ENCODE measurements around the gene CDHR2. TPM values are rescaled to one million over a fixed set of nuclear protein-coding genes. Genes with fewer than 3 reads are reported as not detected.
A peak's percentile ranks its signal among the peaks of the same experiment; 100 is the strongest.

Gene CDHR2
- total RNA-seq (2021) (0.44 to 1.1 TPM (median 0.63 TPM) in 3 replicates), Bru-seq, nascent RNA (percentile 37 among the genes with signal in this experiment)
- long read RNA-seq, experiment 1, partial matches to known transcripts: 0 of 2 reads
- long read RNA-seq, experiment 1, other reads (novel, unspliced or antisense): 2 of 2 reads
- long read RNA-seq, experiment 2: 0 reads
- long read RNA-seq, experiment 3: 0 reads

- peak; percentile 11; the same call in 1 of the 2 replicates for ATAC-seq
- TF ChIP-seq, protein P1, sequence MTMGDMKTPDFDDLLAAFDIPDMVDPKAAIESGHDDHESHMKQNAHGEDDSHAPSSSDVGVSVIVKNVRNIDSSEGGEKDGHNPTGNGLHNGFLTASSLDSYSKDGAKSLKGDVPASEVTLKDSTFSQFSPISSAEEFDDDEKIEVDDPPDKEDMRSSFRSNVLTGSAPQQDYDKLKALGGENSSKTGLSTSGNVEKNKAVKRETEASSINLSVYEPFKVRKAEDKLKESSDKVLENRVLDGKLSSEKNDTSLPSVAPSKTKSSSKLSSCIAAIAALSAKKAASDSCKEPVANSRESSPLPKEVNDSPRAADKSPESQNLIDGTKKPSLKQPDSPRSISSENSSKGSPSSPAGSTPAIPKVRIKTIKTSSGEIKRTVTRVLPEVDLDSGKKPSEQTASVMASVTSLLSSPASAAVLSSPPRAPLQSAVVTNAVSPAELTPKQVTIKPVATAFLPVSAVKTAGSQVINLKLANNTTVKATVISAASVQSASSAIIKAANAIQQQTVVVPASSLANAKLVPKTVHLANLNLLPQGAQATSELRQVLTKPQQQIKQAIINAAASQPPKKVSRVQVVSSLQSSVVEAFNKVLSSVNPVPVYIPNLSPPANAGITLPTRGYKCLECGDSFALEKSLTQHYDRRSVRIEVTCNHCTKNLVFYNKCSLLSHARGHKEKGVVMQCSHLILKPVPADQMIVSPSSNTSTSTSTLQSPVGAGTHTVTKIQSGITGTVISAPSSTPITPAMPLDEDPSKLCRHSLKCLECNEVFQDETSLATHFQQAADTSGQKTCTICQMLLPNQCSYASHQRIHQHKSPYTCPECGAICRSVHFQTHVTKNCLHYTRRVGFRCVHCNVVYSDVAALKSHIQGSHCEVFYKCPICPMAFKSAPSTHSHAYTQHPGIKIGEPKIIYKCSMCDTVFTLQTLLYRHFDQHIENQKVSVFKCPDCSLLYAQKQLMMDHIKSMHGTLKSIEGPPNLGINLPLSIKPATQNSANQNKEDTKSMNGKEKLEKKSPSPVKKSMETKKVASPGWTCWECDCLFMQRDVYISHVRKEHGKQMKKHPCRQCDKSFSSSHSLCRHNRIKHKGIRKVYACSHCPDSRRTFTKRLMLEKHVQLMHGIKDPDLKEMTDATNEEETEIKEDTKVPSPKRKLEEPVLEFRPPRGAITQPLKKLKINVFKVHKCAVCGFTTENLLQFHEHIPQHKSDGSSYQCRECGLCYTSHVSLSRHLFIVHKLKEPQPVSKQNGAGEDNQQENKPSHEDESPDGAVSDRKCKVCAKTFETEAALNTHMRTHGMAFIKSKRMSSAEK (CRISPR knock-in tag; IDR thresholded peaks at IDR 0.05; ENCODE audit: borderline replicate concordance): no peak
- TF ChIP-seq, protein P2, sequence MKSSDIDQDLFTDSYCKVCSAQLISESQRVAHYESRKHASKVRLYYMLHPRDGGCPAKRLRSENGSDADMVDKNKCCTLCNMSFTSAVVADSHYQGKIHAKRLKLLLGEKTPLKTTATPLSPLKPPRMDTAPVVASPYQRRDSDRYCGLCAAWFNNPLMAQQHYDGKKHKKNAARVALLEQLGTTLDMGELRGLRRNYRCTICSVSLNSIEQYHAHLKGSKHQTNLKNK (CRISPR knock-in tag; IDR thresholded peaks at IDR 0.05): no peak
- TF ChIP-seq NFE2L1 (CRISPR knock-in tag; IDR thresholded peaks at IDR 0.05) (no peak), IRF2 (CRISPR knock-in tag; IDR thresholded peaks at IDR 0.05; ENCODE audit: borderline replicate concordance, low read depth) (no peak), ZNF263 (CRISPR knock-in tag; IDR thresholded peaks at IDR 0.05; ENCODE audit: low read depth) (no peak), TCF7 (CRISPR knock-in tag; IDR thresholded peaks at IDR 0.05; ENCODE audit: low read depth) (no peak), NR2C2 (CRISPR knock-in tag; IDR thresholded peaks at IDR 0.05) (no peak), ZNF671 (CRISPR knock-in tag; IDR thresholded peaks at IDR 0.05) (no peak), RELA (CRISPR knock-in tag; IDR thresholded peaks at IDR 0.05; ENCODE audit: borderline replicate concordance) (no peak), SP1 (CRISPR knock-in tag; conservative IDR thresholded peaks at IDR 0.05) (no peak), TEAD1 (CRISPR knock-in tag; IDR thresholded peaks at IDR 0.05) (no peak)
- TF ChIP-seq, protein P3, sequence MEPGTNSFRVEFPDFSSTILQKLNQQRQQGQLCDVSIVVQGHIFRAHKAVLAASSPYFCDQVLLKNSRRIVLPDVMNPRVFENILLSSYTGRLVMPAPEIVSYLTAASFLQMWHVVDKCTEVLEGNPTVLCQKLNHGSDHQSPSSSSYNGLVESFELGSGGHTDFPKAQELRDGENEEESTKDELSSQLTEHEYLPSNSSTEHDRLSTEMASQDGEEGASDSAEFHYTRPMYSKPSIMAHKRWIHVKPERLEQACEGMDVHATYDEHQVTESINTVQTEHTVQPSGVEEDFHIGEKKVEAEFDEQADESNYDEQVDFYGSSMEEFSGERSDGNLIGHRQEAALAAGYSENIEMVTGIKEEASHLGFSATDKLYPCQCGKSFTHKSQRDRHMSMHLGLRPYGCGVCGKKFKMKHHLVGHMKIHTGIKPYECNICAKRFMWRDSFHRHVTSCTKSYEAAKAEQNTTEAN (CRISPR knock-in tag; IDR thresholded peaks at IDR 0.05): no peak
- TF ChIP-seq, protein P4, sequence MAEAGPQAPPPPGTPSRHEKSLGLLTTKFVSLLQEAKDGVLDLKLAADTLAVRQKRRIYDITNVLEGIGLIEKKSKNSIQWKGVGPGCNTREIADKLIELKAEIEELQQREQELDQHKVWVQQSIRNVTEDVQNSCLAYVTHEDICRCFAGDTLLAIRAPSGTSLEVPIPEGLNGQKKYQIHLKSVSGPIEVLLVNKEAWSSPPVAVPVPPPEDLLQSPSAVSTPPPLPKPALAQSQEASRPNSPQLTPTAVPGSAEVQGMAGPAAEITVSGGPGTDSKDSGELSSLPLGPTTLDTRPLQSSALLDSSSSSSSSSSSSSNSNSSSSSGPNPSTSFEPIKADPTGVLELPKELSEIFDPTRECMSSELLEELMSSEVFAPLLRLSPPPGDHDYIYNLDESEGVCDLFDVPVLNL (CRISPR knock-in tag; IDR thresholded peaks at IDR 0.05; ENCODE audit: borderline replicate concordance, low read depth): no peak
- TF ChIP-seq, protein P5, sequence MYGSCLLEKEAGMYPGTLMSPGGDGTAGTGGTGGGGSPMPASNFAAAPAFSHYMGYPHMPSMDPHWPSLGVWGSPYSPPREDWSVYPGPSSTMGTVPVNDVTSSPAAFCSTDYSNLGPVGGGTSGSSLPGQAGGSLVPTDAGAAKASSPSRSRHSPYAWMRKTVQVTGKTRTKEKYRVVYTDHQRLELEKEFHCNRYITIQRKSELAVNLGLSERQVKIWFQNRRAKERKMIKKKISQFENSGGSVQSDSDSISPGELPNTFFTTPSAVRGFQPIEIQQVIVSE (CRISPR knock-in tag; IDR thresholded peaks at IDR 0.05; ENCODE audit: borderline replicate concordance): no peak
- Mint-ChIP-seq H3K4me1 (peaks cover 27% of the 10 kb centered on the region), H3K9me3 (no peaks in the 10 kb centered on the region), H3K27me3 (ENCODE audit: low read depth) (no peaks in the 10 kb centered on the region; the same call in none of the 2 replicates), H3K4me3 (no peak within 1 kb of the TSS), H3K36me3 (no peaks in the 10 kb centered on the region), H3K27ac (no peak within 1 kb of the TSS)
- POLR2A ChIA-PET: interaction anchor here (0.5 to 0.9 kb wide), 2 partner anchors 13 to 1040 kb away, joined by 3 read pairs; no protein-coding TSS in a partner anchor
- CTCF ChIA-PET: interaction anchor here (0.8 to 1.7 kb wide), 2 partner anchors 13 to 109 kb away, joined by 3 to 6 read pairs; no protein-coding TSS in a partner anchor
- no peak for DNase-seq (ENCODE audit: low spot score)
Observed at GRCh38 chr5:176548967-176549444, at the start of gene CDHR2. Gene CDHR2, plus strand, starts transcription at chr5:176549342. Its CDS starts 16,011 bp downstream, at chr5:176565353.

- DNase-seq (ENCODE audit: low spot score): no peak
- POLR2A ChIA-PET: no interaction called here
- peaks cover 76% of the 10 kb centered on the region for H3K36me3 Mint-ChIP-seq
Observed at GRCh38 chr5:176500511-176500910, 48.6 kb upstream of the CDHR2 start.

More at GRCh38 chr5:176500511-176500910, 48.6 kb upstream of the CDHR2 start:
- no peak for TF ChIP-seq SMAD3 (CRISPR knock-in tag; IDR thresholded peaks at IDR 0.05; ENCODE audit: borderline replicate concordance)
- no peak for TF ChIP-seq ESRRA (CRISPR knock-in tag; IDR thresholded peaks at IDR 0.05; ENCODE audit: borderline replicate concordance)
- H3K4me3 Mint-ChIP-seq: no peak overlapping the region
- CTCF ChIA-PET: no interaction called here
- no peak overlapping the region for H3K27ac Mint-ChIP-seq
- no peaks in the 10 kb centered on the region for H3K27me3 Mint-ChIP-seq (ENCODE audit: low read depth)
- H3K4me1 Mint-ChIP-seq: no peaks in the 10 kb centered on the region
- ATAC-seq: no peak
- H3K9me3 Mint-ChIP-seq: no peaks in the 10 kb centered on the region
